Caco-2 (cell line): Measurements from ENCODE around the gene ATP6AP2. TPM values are rescaled to one million over a fixed set of nuclear protein-coding genes. Genes with fewer than 3 reads are reported as not detected.

Experiments
- BruUV-seq: library from RNA; stranded (reverse); fragments of 400-500 nt; replicated peaks from 2 replicates; lab custom pipeline; 2021; lab: Mats Ljungman, UMichigan
- CTCF ChIA-PET: fragments of 300-600 bp; sonication (Branson Sonifier 250); formaldehyde crosslinking; loops from one replicate; lab custom pipeline; 2022; ENCODE audit warnings: antibody characterized with exemption; lab: Charles Lee
- POLR2A ChIA-PET: fragments of 300-600 bp; sonication (Branson Sonifier 250); formaldehyde crosslinking; loops from one replicate; lab custom pipeline; 2022; ENCODE audit warnings: antibody characterized with exemption; lab: Charles Lee
- DNase-seq, 2 experiments: peaks; one replicate each; pipeline versions ENCODE4 v3.0.0 to v3.0.0-alpha.2; 2020 to 2022
- H3K27me3 ChIP-seq: replicated peaks from 2 replicates; pipeline ENCODE4 v1.6.0; 2011; ENCODE audit warnings: low read length; ENCODE audit not compliant: control insufficient read depth, insufficient read depth
- H3K36me3 ChIP-seq: 2 replicates; pipeline ENCODE4 v1.5.1; 2011; ENCODE audit warnings: low read length; ENCODE audit not compliant: control insufficient read depth, insufficient read depth
- H3K4me1 ChIP-seq: fragments of 250-450 bp; sonication (Bioruptor Pico); 2 replicates; pipeline ENCODE4 v1.5.1; 2020; ENCODE audit warnings: mild to moderate bottlenecking
- H3K4me3 ChIP-seq: 2 replicates; pipeline ENCODE4 v1.5.1; 2011; ENCODE audit warnings: low read depth, mild to moderate bottlenecking, control low read depth, low read length
- H3K9me3 ChIP-seq: fragments of 250-450 bp; sonication (Bioruptor Pico); 2 replicates; pipeline ENCODE4 v1.5.1; 2020; ENCODE audit warnings: mild to moderate bottlenecking, moderate library complexity
- H3K27ac Mint-ChIP-seq: one replicate; pipeline ENCODE4 v1.8.0; 2022; ENCODE audit warnings: mixed read lengths; ENCODE audit not compliant: unreplicated experiment
- H3K27me3 Mint-ChIP-seq: one replicate; pipeline ENCODE4 v1.8.0; 2022; ENCODE audit warnings: mixed read lengths; ENCODE audit not compliant: insufficient read depth, unreplicated experiment
- H3K36me3 Mint-ChIP-seq: one replicate; pipeline ENCODE4 v1.8.0; 2022; ENCODE audit warnings: mild to moderate bottlenecking, mixed read lengths; ENCODE audit not compliant: insufficient read depth, unreplicated experiment
- H3K4me1 Mint-ChIP-seq: one replicate; pipeline ENCODE4 v1.8.0; 2022; ENCODE audit warnings: low read depth, mixed read lengths; ENCODE audit not compliant: unreplicated experiment
- H3K4me3 Mint-ChIP-seq: one replicate; pipeline ENCODE4 v1.8.0; 2022; ENCODE audit warnings: mild to moderate bottlenecking, moderate library complexity, mixed read lengths; ENCODE audit not compliant: unreplicated experiment
- H3K9me3 Mint-ChIP-seq: one replicate; pipeline ENCODE4 v1.8.0; 2022; ENCODE audit warnings: mixed read lengths; ENCODE audit not compliant: unreplicated experiment
- intact Hi-C: fragments of 100-400 bp; cut with micrococcal nuclease; formaldehyde crosslinking; loops from one replicate; pipeline ENCODE4 v1.10.0; 2022; ENCODE audit not compliant: unreplicated experiment
- total RNA-seq: library from RNA; stranded (reverse); gene quantifications from 2 replicates; pipeline ENCODE4 v1.2.3, GENCODE V29; 2022
- TF ChIP-seq, protein P1 (sequence below), 2 experiments: fragments of 200-600 bp in 1 of 2; IDR thresholded peaks; 1 replicate in 1 of 2; 2 replicates in 1 of 2; pipeline versions ENCODE4 v1.5.1 to v1.8.0; 2011 to 2022; ENCODE audit warnings: antibody characterized with exemption in 1 of 2, control low read depth in 1 of 2, inconsistent platforms in 1 of 2, low read depth in 1 of 2, low read length in 1 of 2, mild to moderate bottlenecking in 1 of 2, moderate library complexity in 1 of 2; ENCODE audit not compliant: insufficient read depth in 1 of 2, severe bottlenecking in 1 of 2, unreplicated experiment in 1 of 2

The ATP6AP2 gene
- total RNA-seq, 1 experiment from 2014 or later, result 90.0 TPM

- Mint-ChIP-seq H3K4me3 (no peak overlapping the region), H3K4me1 (peaks cover 13% of the 10 kb centered on the region), H3K36me3 (peaks cover 6% of the 10 kb centered on the region), H3K27me3 (no peaks in the 10 kb centered on the region), H3K9me3 (no peaks in the 10 kb centered on the region), H3K27ac (no peak overlapping the region)
- TF ChIP-seq, protein P1, sequence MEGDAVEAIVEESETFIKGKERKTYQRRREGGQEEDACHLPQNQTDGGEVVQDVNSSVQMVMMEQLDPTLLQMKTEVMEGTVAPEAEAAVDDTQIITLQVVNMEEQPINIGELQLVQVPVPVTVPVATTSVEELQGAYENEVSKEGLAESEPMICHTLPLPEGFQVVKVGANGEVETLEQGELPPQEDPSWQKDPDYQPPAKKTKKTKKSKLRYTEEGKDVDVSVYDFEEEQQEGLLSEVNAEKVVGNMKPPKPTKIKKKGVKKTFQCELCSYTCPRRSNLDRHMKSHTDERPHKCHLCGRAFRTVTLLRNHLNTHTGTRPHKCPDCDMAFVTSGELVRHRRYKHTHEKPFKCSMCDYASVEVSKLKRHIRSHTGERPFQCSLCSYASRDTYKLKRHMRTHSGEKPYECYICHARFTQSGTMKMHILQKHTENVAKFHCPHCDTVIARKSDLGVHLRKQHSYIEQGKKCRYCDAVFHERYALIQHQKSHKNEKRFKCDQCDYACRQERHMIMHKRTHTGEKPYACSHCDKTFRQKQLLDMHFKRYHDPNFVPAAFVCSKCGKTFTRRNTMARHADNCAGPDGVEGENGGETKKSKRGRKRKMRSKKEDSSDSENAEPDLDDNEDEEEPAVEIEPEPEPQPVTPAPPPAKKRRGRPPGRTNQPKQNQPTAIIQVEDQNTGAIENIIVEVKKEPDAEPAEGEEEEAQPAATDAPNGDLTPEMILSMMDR (IDR thresholded peaks at IDR 0.05; ENCODE audit: insufficient read depth in 1 of 2, low read depth in 1 of 2, low read length in 1 of 2, severe bottlenecking in 1 of 2, unreplicated experiment in 1 of 2), result no peak
- POLR2A ChIA-PET, result no interaction called here
- intact Hi-C loops, result loop anchor here (5.0 kb wide), 1 partner anchor 89 kb away; no protein-coding TSS in a partner anchor
- BruUV-seq, result no TSS peak
- H3K4me1 ChIP-seq, result peaks cover 12% of the 10 kb centered on the region; the same call in 1 of the 2 replicates
- H3K4me3 ChIP-seq, result no peak overlapping the region
- H3K36me3 ChIP-seq, result no peaks in the 10 kb centered on the region
- no peaks in the 10 kb centered on the region for H3K27me3 ChIP-seq
- DNase-seq, result no peak
- H3K9me3 ChIP-seq, result no peaks in the 10 kb centered on the region
- CTCF ChIA-PET, result no interaction called here
Measured at GRCh38 chrX:40542972-40543371, 37.8 kb upstream of the ATP6AP2 start.

GRCh38 chrX:40543661-40544328 is 37.0 kb upstream of the ATP6AP2 start:
- Mint-ChIP-seq H3K27me3 (no peaks in the 10 kb centered on the region), H3K36me3 (peaks cover 6% of the 10 kb centered on the region), H3K4me3 (peak overlapping the region; percentile 47), H3K27ac (no peak overlapping the region), H3K4me1 (peaks cover 13% of the 10 kb centered on the region), H3K9me3 (no peaks in the 10 kb centered on the region)
- no peaks in the 10 kb centered on the region for H3K36me3 ChIP-seq
- TF ChIP-seq, protein P1 (IDR thresholded peaks at IDR 0.05; ENCODE audit: insufficient read depth in 1 of 2, low read depth in 1 of 2, low read length in 1 of 2, severe bottlenecking in 1 of 2, unreplicated experiment in 1 of 2), result peak; percentile 52 to 62
- CTCF ChIA-PET, result interaction anchor here (0.5 to 1.4 kb wide), 9 partner anchors 11 to 737 kb away, joined by 3 to 12 read pairs (median 3); partner anchors contain the start of genes ATP6AP2, CXorf38 and USP9X
- H3K4me3 ChIP-seq, result no peak overlapping the region
- peak in 1 of 2 experiments; percentile 62 for DNase-seq
- H3K9me3 ChIP-seq, result no peaks in the 10 kb centered on the region
- H3K27me3 ChIP-seq, result no peaks in the 10 kb centered on the region
- POLR2A ChIA-PET, result interaction anchor here (0.7 kb wide), 1 partner anchor 394 kb away, joined by 5 read pairs; no protein-coding TSS in a partner anchor
- BruUV-seq, result no TSS peak
- intact Hi-C loops, result loop anchor here (1.0 to 5.0 kb wide), 2 partner anchors 10 to 89 kb away; no protein-coding TSS in a partner anchor
- H3K4me1 ChIP-seq, result peaks cover 12% of the 10 kb centered on the region; the same call in 1 of the 2 replicates

DNA sequence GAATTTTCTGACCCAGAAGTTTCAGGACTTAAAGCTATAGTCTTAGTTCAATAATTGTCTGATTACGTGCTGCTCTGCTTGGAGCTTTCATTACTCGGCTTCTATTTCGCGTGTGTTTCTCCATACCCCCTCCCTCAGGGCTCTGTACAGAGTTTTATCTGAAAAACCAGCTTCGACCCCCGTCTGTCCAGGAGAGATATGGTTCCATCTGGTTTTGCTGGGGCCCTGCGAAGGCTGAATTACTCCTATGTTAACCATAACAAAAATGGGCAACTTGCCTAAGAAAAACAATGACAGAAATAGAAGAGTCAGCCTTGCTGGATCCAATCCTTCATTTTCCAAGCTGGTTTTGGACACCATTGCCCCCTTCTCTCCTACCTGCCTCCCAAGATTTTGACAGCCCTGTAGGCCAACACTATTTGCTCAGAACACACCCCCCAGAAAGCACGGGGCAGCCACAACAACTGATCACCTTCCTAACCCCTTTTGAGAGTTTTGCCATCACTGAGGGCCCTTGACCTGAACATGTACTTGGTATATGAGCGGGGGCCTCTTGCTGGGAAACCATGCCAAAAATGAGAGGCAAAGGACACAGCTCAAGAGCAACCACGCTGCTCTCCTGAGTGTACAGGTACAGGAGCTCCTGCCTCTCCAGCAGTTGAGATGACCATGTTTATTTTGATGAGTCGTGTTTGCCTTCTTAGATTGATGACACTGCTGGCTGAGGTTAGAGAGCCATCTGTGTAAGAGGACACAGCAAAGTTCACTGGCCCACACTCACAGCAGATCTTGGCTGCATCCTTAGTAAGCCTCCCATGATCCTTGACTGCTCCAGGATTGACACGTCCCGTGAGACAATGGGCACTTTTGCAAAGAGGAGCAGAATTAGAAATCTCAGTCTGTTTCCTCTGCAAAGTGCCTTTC is 36.2 kb upstream of the ATP6AP2 start:
- H3K4me1 ChIP-seq, result peaks cover 12% of the 10 kb centered on the region; the same call in 1 of the 2 replicates
- TF ChIP-seq, protein P1 (IDR thresholded peaks at IDR 0.05; ENCODE audit: insufficient read depth in 1 of 2, low read depth in 1 of 2, low read length in 1 of 2, severe bottlenecking in 1 of 2, unreplicated experiment in 1 of 2), result no peak
- H3K36me3 ChIP-seq, result no peaks in the 10 kb centered on the region
- POLR2A ChIA-PET, result interaction anchor here (0.7 kb wide), 1 partner anchor 394 kb away, joined by 5 read pairs; no protein-coding TSS in a partner anchor
- Mint-ChIP-seq H3K4me3 (no peak overlapping the region), H3K36me3 (peaks cover 6% of the 10 kb centered on the region), H3K27me3 (no peaks in the 10 kb centered on the region), H3K9me3 (no peaks in the 10 kb centered on the region), H3K4me1 (peaks cover 13% of the 10 kb centered on the region), H3K27ac (no peak overlapping the region)
- H3K4me3 ChIP-seq, result no peak overlapping the region
- CTCF ChIA-PET, result interaction anchor here (0.5 to 1.4 kb wide), 9 partner anchors 10 to 736 kb away, joined by 3 to 12 read pairs (median 3); partner anchors contain the start of genes ATP6AP2, CXorf38 and USP9X
- no peak for DNase-seq
- no peaks in the 10 kb centered on the region for H3K27me3 ChIP-seq
- no peaks in the 10 kb centered on the region for H3K9me3 ChIP-seq
- intact Hi-C loops, result loop anchor here (1.0 to 5.0 kb wide), 2 partner anchors 9 to 88 kb away; no protein-coding TSS in a partner anchor
- BruUV-seq, result no TSS peak
